HuH-7.5 (cell line): Measurements from ENCODE around the gene ARHGEF38.
A peak's percentile ranks its signal among the peaks of the same experiment; 100 is the strongest.
"Not testable (repeated sequence)": the region's sequence is repeated elsewhere in the genome, so short reads cannot be mapped to it uniquely, and the experiment has no call there.

Source experiments
- DNase-seq: peaks from one replicate; pipeline ENCODE4 v3.0.0; 2011; ENCODE audit warnings: low spot score

Gene ARHGEF38

GRCh38 chr4:105657117-105657765, 104.8 kb downstream of the ARHGEF38 start:
- DNase-seq: no peak

- DNase-seq: no peak
These were observed 106.8 kb downstream of the ARHGEF38 start for GRCh38 chr4:105659190-105659589.

GRCh38 chr4:105661028-105661427, 108.6 kb downstream of the ARHGEF38 start:
- no peak for DNase-seq

GRCh38 chr4:105662935-105663675, 110.7 kb downstream of the ARHGEF38 start:
- no peak for DNase-seq

- no peak for DNase-seq
These were observed 114.3 kb downstream of the ARHGEF38 start for GRCh38 chr4:105666693-105667092.

GRCh38 chr4:105670684-105671083, 118.3 kb downstream of the ARHGEF38 start:
- no peak for DNase-seq

GRCh38 chr4:105671301-105671700, 118.9 kb downstream of the ARHGEF38 start:
- DNase-seq: no peak

- no peak for DNase-seq
These were observed 121.6 kb downstream of the ARHGEF38 start for GRCh38 chr4:105674011-105674410.

- DNase-seq: no peak
These were observed 125.3 kb downstream of the ARHGEF38 start for GRCh38 chr4:105677709-105678108.

GRCh38 chr4:105679186-105679585, 126.8 kb downstream of the ARHGEF38 start:
- no peak for DNase-seq

- DNase-seq: no peak
These were observed 130.6 kb downstream of the ARHGEF38 start for GRCh38 chr4:105683038-105683437.

GRCh38 chr4:105686571-105686970, 134.2 kb downstream of the ARHGEF38 start:
- no peak for DNase-seq

- not testable (repeated sequence) for DNase-seq
These were observed 142.4 kb downstream of the ARHGEF38 start for GRCh38 chr4:105694812-105695211.

GRCh38 chr4:105695832-105696231, 143.4 kb downstream of the ARHGEF38 start:
- not testable (repeated sequence) for DNase-seq

- DNase-seq: no peak
These were observed 146.2 kb downstream of the ARHGEF38 start for GRCh38 chr4:105698607-105699006.

- no peak for DNase-seq
These were observed 155.4 kb downstream of the ARHGEF38 start for GRCh38 chr4:105707782-105708180.

GRCh38 chr4:105708181-105709080, 156.0 kb downstream of the ARHGEF38 start, which contains the start of the genes GSTCD and INTS12:
Gene GSTCD (plus strand): TSS chr4:105708784. CDS start chr4:105717614, 8,830 bp downstream.
Gene INTS12 (minus strand): TSS chr4:105708689. CDS start chr4:105700005, 8,684 bp downstream.
- peak; percentile 49 for DNase-seq

- DNase-seq: no peak
These were observed 156.6 kb downstream of the ARHGEF38 start for GRCh38 chr4:105709081-105709450.

GRCh38 chr4:105710012-105710600, 157.7 kb downstream of the ARHGEF38 start:
- no peak for DNase-seq

- no peak for DNase-seq
These were observed 158.3 kb downstream of the ARHGEF38 start for GRCh38 chr4:105710678-105711077.

- no peak for DNase-seq
These were observed 160.3 kb downstream of the ARHGEF38 start for GRCh38 chr4:105712766-105713165.

- no peak for DNase-seq
These were observed 161.7 kb downstream of the ARHGEF38 start for GRCh38 chr4:105714071-105714521.
